HG03432 (cell line): ENCODE data around the gene ACTL7A.
"Not testable (repeated sequence)": the region's sequence is repeated elsewhere in the genome, so short reads cannot be mapped to it uniquely, and the experiment has no call there.

Experiments used
- ATAC-seq: cut with Tn5 transposase; IDR thresholded peaks from one replicate; pipeline ENCODE4 v1.9.1; 2021; ENCODE audit warnings: mild to moderate bottlenecking, moderate library complexity; ENCODE audit not compliant: unreplicated experiment

Gene ACTL7A

GRCh38 chr9:108861997-108862396, at the start of gene ACTL7A:
TSS of gene ACTL7A (plus strand) at chr9:108862266. CDS start at chr9:108862323, 57 bp downstream.
- no peak for ATAC-seq

GRCh38 chr9:108812396-108813025, 49.6 kb upstream of the ACTL7A start:
- no peak for ATAC-seq

GRCh38 chr9:108813951-108814601, 48.0 kb upstream of the ACTL7A start:
- ATAC-seq: no peak

- ATAC-seq: no peak
Observed at GRCh38 chr9:108815156-108815555, 46.9 kb upstream of the ACTL7A start.

- no peak for ATAC-seq
Observed at GRCh38 chr9:108816037-108816436, 46.0 kb upstream of the ACTL7A start.

- no peak for ATAC-seq
Observed at GRCh38 chr9:108823829-108824228, 38.2 kb upstream of the ACTL7A start.

GRCh38 chr9:108830272-108830671, 31.8 kb upstream of the ACTL7A start:
- ATAC-seq: no peak

- ATAC-seq: no peak
Observed at GRCh38 chr9:108831496-108832178, 30.4 kb upstream of the ACTL7A start.

GRCh38 chr9:108832179-108832500, 29.9 kb upstream of the ACTL7A start:
- ATAC-seq: no peak

GRCh38 chr9:108834959-108835665, 27.0 kb upstream of the ACTL7A start:
- no peak for ATAC-seq

- ATAC-seq: no peak
Observed at GRCh38 chr9:108835831-108836230, 26.2 kb upstream of the ACTL7A start.

- no peak for ATAC-seq
Observed at GRCh38 chr9:108836319-108836718, 25.7 kb upstream of the ACTL7A start.

GRCh38 chr9:108836781-108837180, 25.3 kb upstream of the ACTL7A start:
- no peak for ATAC-seq

- no peak for ATAC-seq
Observed at GRCh38 chr9:108837530-108837929, 24.5 kb upstream of the ACTL7A start.

- ATAC-seq: no peak
Observed at GRCh38 chr9:108838017-108838416, 24.0 kb upstream of the ACTL7A start.

- ATAC-seq: not testable (repeated sequence)
Observed at GRCh38 chr9:108839561-108839960, 22.5 kb upstream of the ACTL7A start.

- ATAC-seq: no peak
Observed at GRCh38 chr9:108842610-108843295, 19.3 kb upstream of the ACTL7A start.

- no peak for ATAC-seq
Observed at GRCh38 chr9:108844391-108844790, 17.7 kb upstream of the ACTL7A start.

- ATAC-seq: no peak
Observed at GRCh38 chr9:108844856-108845255, 17.2 kb upstream of the ACTL7A start.

GRCh38 chr9:108845507-108845906, 16.6 kb upstream of the ACTL7A start:
- ATAC-seq: no peak

GRCh38 chr9:108845947-108846346, 16.1 kb upstream of the ACTL7A start:
- ATAC-seq: no peak
